ENCODE measurements around the gene ASS1. TPM values are rescaled to one million over a fixed set of nuclear protein-coding genes. Genes with fewer than 3 reads are reported as not detected.

Gene ASS1
- total and polyA plus RNA-seq, 3 donors from 2014 or later = 68.5 to 153 (median 90.2) TPM

- intact Hi-C loops (cut with DNase I; ENCODE audit: low total_unique reads) = no loop called here
- Histone ChIP-seq H3K27me3 (no peaks in the 10 kb centered on the region), H3K9me3 (no peaks in the 10 kb centered on the region), H3K36me3 (ENCODE audit: low read depth, missing control alignments) (no peaks in the 10 kb centered on the region), H3K4me3 (no peak overlapping the region), H3K4me1 (no peaks in the 10 kb centered on the region), H3K27ac (no peak overlapping the region)
- TF ChIP-seq CTCF (IDR thresholded peaks at IDR 0.05) (no peak), POLR2A (IDR thresholded peaks at IDR 0.05) (no peak)
- WGBS, 2 donors = 83 to 88% methylated on average over 12 of the region's 12 CpGs
- DNase-seq = no peak
Observed at GRCh38 chr9:130410443-130410842, 34.3 kb upstream of the ASS1 start.

GRCh38 chr9:130411566-130411915, 33.2 kb upstream of the ASS1 start:
- WGBS, 2 donors = 86 to 91% methylated on average over 3 of the region's 3 CpGs
- intact Hi-C loops (cut with DNase I; ENCODE audit: low total_unique reads) = no loop called here
- TF ChIP-seq POLR2A (IDR thresholded peaks at IDR 0.05) = no peak
- no peak for TF ChIP-seq CTCF (IDR thresholded peaks at IDR 0.05)
- no peaks in the 10 kb centered on the region for H3K4me1 ChIP-seq
- no peaks in the 10 kb centered on the region for H3K36me3 ChIP-seq (ENCODE audit: low read depth, missing control alignments)
- DNase-seq = no peak
- H3K4me3 ChIP-seq = no peak overlapping the region
- H3K27ac ChIP-seq = no peak overlapping the region
- no peaks in the 10 kb centered on the region for H3K27me3 ChIP-seq
- H3K9me3 ChIP-seq = no peaks in the 10 kb centered on the region

GRCh38 chr9:130414081-130414731, 30.6 kb upstream of the ASS1 start:
- Histone ChIP-seq H3K27ac (no peak overlapping the region), H3K27me3 (no peaks in the 10 kb centered on the region), H3K9me3 (no peaks in the 10 kb centered on the region), H3K4me3 (no peak overlapping the region), H3K36me3 (ENCODE audit: low read depth, missing control alignments) (no peaks in the 10 kb centered on the region), H3K4me1 (no peaks in the 10 kb centered on the region)
- 86 to 92% methylated on average over 12 of the region's 12 CpGs for WGBS, 2 donors
- no peak for DNase-seq
- TF ChIP-seq POLR2A (IDR thresholded peaks at IDR 0.05) = no peak
- no peak for TF ChIP-seq CTCF (IDR thresholded peaks at IDR 0.05)
- intact Hi-C loops (cut with DNase I; ENCODE audit: low total_unique reads) = no loop called here

- H3K27me3 ChIP-seq = no peaks in the 10 kb centered on the region
- no peak overlapping the region for H3K27ac ChIP-seq
- no peaks in the 10 kb centered on the region for H3K9me3 ChIP-seq
- H3K4me3 ChIP-seq = no peak overlapping the region
- 90% methylated on average over 11 of the region's 11 CpGs for WGBS, 2 donors
- H3K4me1 ChIP-seq = no peaks in the 10 kb centered on the region
- no peak for DNase-seq
- no peaks in the 10 kb centered on the region for H3K36me3 ChIP-seq (ENCODE audit: low read depth, missing control alignments)
- no peak for TF ChIP-seq POLR2A (IDR thresholded peaks at IDR 0.05)
- intact Hi-C loops (cut with DNase I; ENCODE audit: low total_unique reads) = no loop called here
Observed at GRCh38 chr9:130414910-130415746, 29.6 kb upstream of the ASS1 start.

- Histone ChIP-seq H3K4me1 (no peaks in the 10 kb centered on the region), H3K27me3 (no peaks in the 10 kb centered on the region), H3K4me3 (no peak overlapping the region), H3K9me3 (no peaks in the 10 kb centered on the region), H3K36me3 (ENCODE audit: low read depth, missing control alignments) (no peaks in the 10 kb centered on the region), H3K27ac (no peak overlapping the region)
- intact Hi-C loops (cut with DNase I; ENCODE audit: low total_unique reads) = no loop called here
- no peak for DNase-seq
- TF ChIP-seq CTCF (IDR thresholded peaks at IDR 0.05) = no peak
- TF ChIP-seq POLR2A (IDR thresholded peaks at IDR 0.05) = no peak
- 75 to 79% methylated on average over 5 of the region's 5 CpGs for WGBS, 2 donors
Observed at GRCh38 chr9:130417602-130418001, 27.2 kb upstream of the ASS1 start.

Measured in testis (tissue), 3 donors.